GM12878 (cell line): ENCODE data around the gene TMEM255B.

Experiments
- CEBPZ ChIP-seq: fragments of 150-350 bp; IDR thresholded peaks from 2 replicates; pipeline ENCODE4 v1.6.1; 2016; ENCODE audit warnings: low read depth, low read length
- EED ChIP-seq: sonication (generic); IDR thresholded peaks from 2 replicates; pipeline ENCODE4 v1.6.1; 2016; ENCODE audit warnings: antibody characterized with exemption, low read depth
- HDAC6 ChIP-seq: fragments of 200-600 bp; sonication (generic); IDR thresholded peaks from one replicate; pipeline ENCODE4 v1.8.0; 2017; ENCODE audit warnings: antibody characterized with exemption; ENCODE audit not compliant: unreplicated experiment
- MEF2B ChIP-seq: fragments of 450-650 bp; IDR thresholded peaks from 2 replicates; pipeline ENCODE4 v1.6.1; 2018; ENCODE audit warnings: mild to moderate bottlenecking, moderate library complexity; ENCODE audit not compliant: partially characterized antibody, poor library complexity, severe bottlenecking

- TF ChIP-seq MEF2B (no peak), EED (no peak), CEBPZ (no peak), HDAC6 (no peak)
Observed at GRCh38 chr13:113745059-113745458, 14.0 kb upstream of the TMEM255B start.
